B cell (primary cell): ENCODE data around the gene CDCA7L. TPM values are rescaled to one million over a fixed set of nuclear protein-coding genes. Genes with fewer than 3 reads are reported as not detected.

Experiments
- ATAC-seq: fragments of 200-7000 bp; cut with Tn5 transposase; one replicate; pipeline ENCODE4 v1.10.0; 2021; ENCODE audit warnings: low read depth, mild to moderate bottlenecking, moderate number of reproducible peaks, moderate library complexity
- CTCF ChIA-PET: fragments of 350-600 bp; sonication (Branson Sonifier 250); formaldehyde crosslinking; loops from one replicate; lab custom pipeline; 2021; ENCODE audit warnings: antibody characterized with exemption, inconsistent platforms; lab: Charles Lee
- POLR2A ChIA-PET: fragments of 350-600 bp; sonication (Branson Sonifier 250); formaldehyde crosslinking; loops from one replicate; lab custom pipeline; 2021; ENCODE audit warnings: antibody characterized with exemption; lab: Charles Lee
- DNase-seq: peaks from one replicate; pipeline ENCODE4 v3.0.0; 2013
- H2AFZ ChIP-seq: 2 replicates; pipeline ENCODE4 v1.6.1; 2012; ENCODE audit warnings: mild to moderate bottlenecking, low read depth, low read length; ENCODE audit not compliant: insufficient read depth, poor library complexity, severe bottlenecking
- H3K27ac ChIP-seq, 2 donors: 1 replicate in 1 of 2; 2 replicates in 1 of 2; pipeline ENCODE4 v1.5.1; 2012 to 2013; ENCODE audit warnings: low read length in 2 of 2, mild to moderate bottlenecking in 2 of 2, moderate library complexity in 1 of 2
- H3K27me3 ChIP-seq, 4 experiments: fragments of 200-600 bp in 1 of 4; sonication (generic) in 1 of 4; replicated peaks in 1 of 4; 1 replicate in 2 of 4; 2 replicates in 2 of 4; pipeline versions ENCODE4 v1.6.1 to v1.7.0; 2013 to 2016; ENCODE audit warnings: low read length in 3 of 4, mild to moderate bottlenecking in 2 of 4, mixed read lengths in 1 of 4, moderate library complexity in 1 of 4; ENCODE audit not compliant: insufficient read depth in 4 of 4, control insufficient read depth in 3 of 4; ENCODE audit errors: control extremely low read depth in 1 of 4
- H3K36me3 ChIP-seq, 2 experiments: replicated peaks in 1 of 2; 1 replicate in 1 of 2; 2 replicates in 1 of 2; pipeline versions ENCODE4 v1.6.1 to v1.7.1; 2013; ENCODE audit warnings: low read length in 1 of 2; ENCODE audit not compliant: insufficient read depth in 2 of 2, control insufficient read depth in 1 of 2; ENCODE audit errors: control extremely low read depth in 1 of 2, extremely low read depth in 1 of 2
- H3K4me1 ChIP-seq, 2 donors: fragments of 200-600 bp in 1 of 2; sonication (generic) in 1 of 2; 1 replicate in 1 of 2; 2 replicates in 1 of 2; pipeline versions ENCODE4 v1.5.1 to v1.6.1; 2013 to 2017; ENCODE audit warnings: low read length in 2 of 2; ENCODE audit not compliant: control insufficient read depth in 2 of 2, insufficient read depth in 2 of 2
- H3K4me2 ChIP-seq: replicated peaks from 2 replicates; pipeline ENCODE3; 2012; ENCODE audit warnings: mild to moderate bottlenecking, low read depth, low read length; ENCODE audit not compliant: poor library complexity, severe bottlenecking
- H3K4me3 ChIP-seq, 5 experiments: fragments of 200-600 bp in 1 of 5; sonication (generic) in 1 of 5; 1 replicate in 3 of 5; 2 replicates in 2 of 5; pipeline versions ENCODE4 v1.5.1 to v1.7.0; 2011 to 2016; ENCODE audit warnings: low read length in 4 of 5, mild to moderate bottlenecking in 4 of 5, low read depth in 2 of 5, control low read depth in 1 of 5, moderate library complexity in 1 of 5; ENCODE audit not compliant: insufficient read depth in 1 of 5; ENCODE audit errors: control extremely low read depth in 1 of 5, extremely low read depth in 1 of 5
- H3K79me2 ChIP-seq: fragments of 200-600 bp; sonication (generic); one replicate; pipeline ENCODE4 v1.6.0; 2016; ENCODE audit warnings: low read length; ENCODE audit not compliant: control insufficient read depth, insufficient read depth
- H3K9ac ChIP-seq: fragments of 200-600 bp; sonication (generic); 2 replicates; pipeline ENCODE4 v1.6.1; 2017; ENCODE audit warnings: mild to moderate bottlenecking, low read length, moderate library complexity
- H3K9me3 ChIP-seq, 3 donors: one replicate each; pipeline versions ENCODE4 v1.6.1 to v1.7.1; 2013; ENCODE audit warnings: low read length in 2 of 3; ENCODE audit not compliant: control insufficient read depth in 2 of 3, insufficient read depth in 1 of 3; ENCODE audit errors: control extremely low read depth in 1 of 3
- H4K20me1 ChIP-seq: 2 replicates; pipeline ENCODE4 v1.6.0; 2012; ENCODE audit warnings: mild to moderate bottlenecking, low read length; ENCODE audit not compliant: insufficient read depth, control insufficient read depth, poor library complexity, severe bottlenecking
- H3K27ac Mint-ChIP-seq: one replicate; pipeline ENCODE4 v1.8.0; 2021; ENCODE audit warnings: mixed read lengths
- H3K27me3 Mint-ChIP-seq: one replicate; pipeline ENCODE4 v1.8.0; 2021; ENCODE audit warnings: mixed read lengths
- H3K4me1 Mint-ChIP-seq: one replicate; pipeline ENCODE4 v1.8.0; 2021; ENCODE audit warnings: mixed read lengths
- H3K4me3 Mint-ChIP-seq: one replicate; pipeline ENCODE4 v1.8.0; 2021; ENCODE audit warnings: mixed read lengths
- H3K9me3 Mint-ChIP-seq: one replicate; pipeline ENCODE4 v1.8.0; 2022; ENCODE audit warnings: mixed read lengths; ENCODE audit not compliant: insufficient read depth
- EZH2 ChIP-seq: IDR thresholded peaks from 2 replicates; pipeline ENCODE4 v1.6.1; 2012; ENCODE audit warnings: borderline replicate concordance, low read depth, mild to moderate bottlenecking, moderate library complexity, low read length; ENCODE audit not compliant: insufficient read depth, poor library complexity, severe bottlenecking
- WGBS: methylation state at CpG from one replicate; pipeline ENCODE4 v1.1.5; 2013; ENCODE audit warnings: missing lambda C conversion rate; ENCODE audit not compliant: insufficient coverage; 5-methylcytosine and 5-hydroxymethylcytosine counted together
- intact Hi-C: fragments of 100-400 bp; cut with micrococcal nuclease; formaldehyde crosslinking; loops from one replicate; pipeline ENCODE4 v1.10.0; 2022
- polyA plus RNA-seq: library from polyadenylated mRNA; depleted of rRNA; stranded (reverse); fragments of >200 nt; gene quantifications from 2 replicates; pipeline ENCODE4 v1.2.3, GENCODE V29; 2012
- total RNA-seq, 2 donors: library from RNA; stranded (reverse); fragments of 120-200 nt in 1 of 2; gene quantifications; 1 replicate in 1 of 2; 2 replicates in 1 of 2; pipeline versions ENCODE4 v1.2.3 to v1.2.4, GENCODE V29; 2013 to 2022
- TF ChIP-seq, protein P1 (sequence below): fragments of 200-600 bp; IDR thresholded peaks from one replicate; pipeline ENCODE4 v1.8.0; 2022; ENCODE audit warnings: antibody characterized with exemption, mild to moderate bottlenecking

Gene CDCA7L
- total and polyA plus RNA-seq, 2 donors (not counting 1 experiment from before 2014, with no cell fraction given) = 84.0 to 129 TPM

DNA sequence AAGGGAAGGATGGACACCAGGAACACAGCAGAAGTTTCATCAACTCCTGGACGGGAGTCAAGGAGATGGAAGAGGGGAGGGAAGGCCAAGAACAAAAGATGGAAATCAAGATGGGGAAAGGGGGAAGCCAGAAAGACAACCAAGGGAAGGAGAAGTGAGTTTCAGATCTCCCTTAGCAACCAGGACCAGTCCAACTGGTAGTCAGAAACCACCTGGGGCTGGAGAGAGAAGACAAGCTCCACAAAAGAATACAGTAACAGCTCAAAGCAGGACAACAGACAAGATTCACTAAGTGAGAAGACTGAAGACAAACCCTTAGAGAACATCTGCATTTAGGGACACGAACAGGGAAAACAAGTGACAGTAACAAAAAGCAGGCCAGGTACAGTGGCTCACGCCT lies 30.6 kb downstream of the CDCA7L start:
- Histone ChIP-seq H3K4me3 (no peak overlapping the region), H3K36me3 (peaks cover 0 to 55% of the 10 kb centered on the region in 2 experiments), H3K4me2 (no peak overlapping the region), H3K27ac (peak overlapping the region in 1 of 2 donors; percentile 42), H3K9me3 (no peaks in the 10 kb centered on the region), H3K4me1 (peaks cover 32 to 39% of the 10 kb centered on the region in 2 donors), H2AFZ (no peak overlapping the region), H3K79me2 (peaks cover 91% of the 10 kb centered on the region), H4K20me1 (peaks cover 72% of the 10 kb centered on the region), H3K27me3 (no peaks in the 10 kb centered on the region), H3K9ac (no peak overlapping the region)
- ATAC-seq = no peak
- Mint-ChIP-seq H3K9me3 (no peaks in the 10 kb centered on the region), H3K4me1 (peaks cover 54% of the 10 kb centered on the region), H3K27me3 (no peaks in the 10 kb centered on the region), H3K27ac (peak overlapping the region; percentile 69), H3K4me3 (peak overlapping the region; percentile 17)
- intact Hi-C loops = loop anchor here (5.0 kb wide), 1 partner anchor 87 kb away; no protein-coding TSS in a partner anchor
- CTCF ChIA-PET = interaction anchor here (1.0 kb wide), 1 partner anchor 87 kb away, joined by 3 read pairs; no protein-coding TSS in a partner anchor
- DNase-seq = no peak
- POLR2A ChIA-PET = no interaction called here
- TF ChIP-seq, protein P1, sequence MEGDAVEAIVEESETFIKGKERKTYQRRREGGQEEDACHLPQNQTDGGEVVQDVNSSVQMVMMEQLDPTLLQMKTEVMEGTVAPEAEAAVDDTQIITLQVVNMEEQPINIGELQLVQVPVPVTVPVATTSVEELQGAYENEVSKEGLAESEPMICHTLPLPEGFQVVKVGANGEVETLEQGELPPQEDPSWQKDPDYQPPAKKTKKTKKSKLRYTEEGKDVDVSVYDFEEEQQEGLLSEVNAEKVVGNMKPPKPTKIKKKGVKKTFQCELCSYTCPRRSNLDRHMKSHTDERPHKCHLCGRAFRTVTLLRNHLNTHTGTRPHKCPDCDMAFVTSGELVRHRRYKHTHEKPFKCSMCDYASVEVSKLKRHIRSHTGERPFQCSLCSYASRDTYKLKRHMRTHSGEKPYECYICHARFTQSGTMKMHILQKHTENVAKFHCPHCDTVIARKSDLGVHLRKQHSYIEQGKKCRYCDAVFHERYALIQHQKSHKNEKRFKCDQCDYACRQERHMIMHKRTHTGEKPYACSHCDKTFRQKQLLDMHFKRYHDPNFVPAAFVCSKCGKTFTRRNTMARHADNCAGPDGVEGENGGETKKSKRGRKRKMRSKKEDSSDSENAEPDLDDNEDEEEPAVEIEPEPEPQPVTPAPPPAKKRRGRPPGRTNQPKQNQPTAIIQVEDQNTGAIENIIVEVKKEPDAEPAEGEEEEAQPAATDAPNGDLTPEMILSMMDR = no peak
- no peak for TF ChIP-seq EZH2
- WGBS = 97% methylated on average over 2 of the region's 3 CpGs

DNA sequence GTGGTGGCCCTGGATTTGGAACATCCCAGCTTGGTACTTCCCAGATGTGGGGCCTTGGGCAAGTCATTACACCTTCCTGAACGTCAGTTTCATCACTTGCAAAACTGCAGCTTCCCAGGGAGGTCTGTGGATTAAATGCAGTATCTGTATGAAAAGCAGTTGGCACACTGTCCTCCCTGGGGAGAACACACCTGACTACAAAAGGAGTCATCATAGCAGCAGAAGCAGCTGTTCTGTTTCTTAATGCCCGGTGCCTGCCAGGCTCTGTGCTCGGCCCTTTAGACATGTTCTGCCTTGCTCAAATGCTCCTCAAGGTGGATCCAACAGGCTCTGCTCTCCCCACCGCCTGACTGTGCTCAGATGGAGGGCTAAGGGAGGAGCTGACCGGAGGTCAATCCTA lies 31.0 kb downstream of the CDCA7L start:
- no peaks in the 10 kb centered on the region for H3K9me3 Mint-ChIP-seq
- H3K4me2 ChIP-seq = no peak overlapping the region

More for the DNA sequence above, 31.0 kb downstream of the CDCA7L start:
- H3K27me3 ChIP-seq = no peaks in the 10 kb centered on the region
- H3K4me1 Mint-ChIP-seq = peaks cover 49% of the 10 kb centered on the region
- 89% methylated on average over 4 of the region's 5 CpGs for WGBS
- intact Hi-C loops = loop anchor here (5.0 kb wide), 2 partner anchors 33 to 88 kb away; partner anchors contain the start of gene CDCA7L
- no peaks in the 10 kb centered on the region for H3K27me3 Mint-ChIP-seq
- peak overlapping the region; percentile 17 for H3K4me3 Mint-ChIP-seq
- POLR2A ChIA-PET = no interaction called here
- H3K9ac ChIP-seq = no peak overlapping the region
- peaks cover 30 to 35% of the 10 kb centered on the region in 2 donors for H3K4me1 ChIP-seq
- peaks cover 0 to 58% of the 10 kb centered on the region in 2 experiments for H3K36me3 ChIP-seq
- peak overlapping the region; percentile 69 for H3K27ac Mint-ChIP-seq
- peak overlapping the region in 1 of 2 donors; percentile 64 for H3K27ac ChIP-seq
- CTCF ChIA-PET = interaction anchor here (1.0 kb wide), 1 partner anchor 87 kb away, joined by 3 read pairs; no protein-coding TSS in a partner anchor
- no peak overlapping the region for H3K4me3 ChIP-seq
- no peak for TF ChIP-seq EZH2
- TF ChIP-seq, protein P1 = no peak
- H3K79me2 ChIP-seq = peaks cover 91% of the 10 kb centered on the region
- H3K9me3 ChIP-seq = no peaks in the 10 kb centered on the region
- no peak for DNase-seq
- H2AFZ ChIP-seq = no peak overlapping the region
- peaks cover 72% of the 10 kb centered on the region for H4K20me1 ChIP-seq
- peak; percentile 45 for ATAC-seq
